B cell (primary cell): ENCODE results near the gene SCG2. TPM values are rescaled to one million over a fixed set of nuclear protein-coding genes. Genes with fewer than 3 reads are reported as not detected.

Experiments used
- ATAC-seq: fragments of 200-7000 bp; cut with Tn5 transposase; one replicate; pipeline ENCODE4 v1.10.0; 2021; ENCODE audit warnings: low read depth, mild to moderate bottlenecking, moderate number of reproducible peaks, moderate library complexity
- CTCF ChIA-PET: fragments of 350-600 bp; sonication (Branson Sonifier 250); formaldehyde crosslinking; loops from one replicate; lab custom pipeline; 2021; ENCODE audit warnings: antibody characterized with exemption, inconsistent platforms; lab: Charles Lee
- POLR2A ChIA-PET: fragments of 350-600 bp; sonication (Branson Sonifier 250); formaldehyde crosslinking; loops from one replicate; lab custom pipeline; 2021; ENCODE audit warnings: antibody characterized with exemption; lab: Charles Lee
- DNase-seq: peaks from one replicate; pipeline ENCODE4 v3.0.0; 2013
- H2AFZ ChIP-seq: 2 replicates; pipeline ENCODE4 v1.6.1; 2012; ENCODE audit warnings: mild to moderate bottlenecking, low read depth, low read length; ENCODE audit not compliant: insufficient read depth, poor library complexity, severe bottlenecking
- H3K27ac ChIP-seq, 2 donors: 1 replicate in 1 of 2; 2 replicates in 1 of 2; pipeline ENCODE4 v1.5.1; 2012 to 2013; ENCODE audit warnings: low read length in 2 of 2, mild to moderate bottlenecking in 2 of 2, moderate library complexity in 1 of 2
- H3K27me3 ChIP-seq, 4 experiments: fragments of 200-600 bp in 1 of 4; sonication (generic) in 1 of 4; replicated peaks in 1 of 4; 1 replicate in 2 of 4; 2 replicates in 2 of 4; pipeline versions ENCODE4 v1.6.1 to v1.7.0; 2013 to 2016; ENCODE audit warnings: low read length in 3 of 4, mild to moderate bottlenecking in 2 of 4, mixed read lengths in 1 of 4, moderate library complexity in 1 of 4; ENCODE audit not compliant: insufficient read depth in 4 of 4, control insufficient read depth in 3 of 4; ENCODE audit errors: control extremely low read depth in 1 of 4
- H3K36me3 ChIP-seq, 2 experiments: replicated peaks in 1 of 2; 1 replicate in 1 of 2; 2 replicates in 1 of 2; pipeline versions ENCODE4 v1.6.1 to v1.7.1; 2013; ENCODE audit warnings: low read length in 1 of 2; ENCODE audit not compliant: insufficient read depth in 2 of 2, control insufficient read depth in 1 of 2; ENCODE audit errors: control extremely low read depth in 1 of 2, extremely low read depth in 1 of 2
- H3K4me1 ChIP-seq, 2 donors: fragments of 200-600 bp in 1 of 2; sonication (generic) in 1 of 2; 1 replicate in 1 of 2; 2 replicates in 1 of 2; pipeline versions ENCODE4 v1.5.1 to v1.6.1; 2013 to 2017; ENCODE audit warnings: low read length in 2 of 2; ENCODE audit not compliant: control insufficient read depth in 2 of 2, insufficient read depth in 2 of 2
- H3K4me2 ChIP-seq: replicated peaks from 2 replicates; pipeline ENCODE3; 2012; ENCODE audit warnings: mild to moderate bottlenecking, low read depth, low read length; ENCODE audit not compliant: poor library complexity, severe bottlenecking
- H3K4me3 ChIP-seq, 5 experiments: fragments of 200-600 bp in 1 of 5; sonication (generic) in 1 of 5; 1 replicate in 3 of 5; 2 replicates in 2 of 5; pipeline versions ENCODE4 v1.5.1 to v1.7.0; 2011 to 2016; ENCODE audit warnings: low read length in 4 of 5, mild to moderate bottlenecking in 4 of 5, low read depth in 2 of 5, control low read depth in 1 of 5, moderate library complexity in 1 of 5; ENCODE audit not compliant: insufficient read depth in 1 of 5; ENCODE audit errors: control extremely low read depth in 1 of 5, extremely low read depth in 1 of 5
- H3K79me2 ChIP-seq: fragments of 200-600 bp; sonication (generic); one replicate; pipeline ENCODE4 v1.6.0; 2016; ENCODE audit warnings: low read length; ENCODE audit not compliant: control insufficient read depth, insufficient read depth
- H3K9ac ChIP-seq: fragments of 200-600 bp; sonication (generic); 2 replicates; pipeline ENCODE4 v1.6.1; 2017; ENCODE audit warnings: mild to moderate bottlenecking, low read length, moderate library complexity
- H3K9me3 ChIP-seq, 3 donors: one replicate each; pipeline versions ENCODE4 v1.6.1 to v1.7.1; 2013; ENCODE audit warnings: low read length in 2 of 3; ENCODE audit not compliant: control insufficient read depth in 2 of 3, insufficient read depth in 1 of 3; ENCODE audit errors: control extremely low read depth in 1 of 3
- H4K20me1 ChIP-seq: 2 replicates; pipeline ENCODE4 v1.6.0; 2012; ENCODE audit warnings: mild to moderate bottlenecking, low read length; ENCODE audit not compliant: insufficient read depth, control insufficient read depth, poor library complexity, severe bottlenecking
- H3K27ac Mint-ChIP-seq: one replicate; pipeline ENCODE4 v1.8.0; 2021; ENCODE audit warnings: mixed read lengths
- H3K27me3 Mint-ChIP-seq: one replicate; pipeline ENCODE4 v1.8.0; 2021; ENCODE audit warnings: mixed read lengths
- H3K4me1 Mint-ChIP-seq: one replicate; pipeline ENCODE4 v1.8.0; 2021; ENCODE audit warnings: mixed read lengths
- H3K4me3 Mint-ChIP-seq: one replicate; pipeline ENCODE4 v1.8.0; 2021; ENCODE audit warnings: mixed read lengths
- H3K9me3 Mint-ChIP-seq: one replicate; pipeline ENCODE4 v1.8.0; 2022; ENCODE audit warnings: mixed read lengths; ENCODE audit not compliant: insufficient read depth
- CTCF ChIP-seq: fragments of 200-600 bp; IDR thresholded peaks from one replicate; pipeline ENCODE4 v1.8.0; 2022; ENCODE audit warnings: antibody characterized with exemption, mild to moderate bottlenecking
- EZH2 ChIP-seq: IDR thresholded peaks from 2 replicates; pipeline ENCODE4 v1.6.1; 2012; ENCODE audit warnings: borderline replicate concordance, low read depth, mild to moderate bottlenecking, moderate library complexity, low read length; ENCODE audit not compliant: insufficient read depth, poor library complexity, severe bottlenecking
- whole genome bisulfite sequencing: methylation state at CpG from one replicate; pipeline ENCODE4 v1.1.5; 2013; ENCODE audit warnings: missing lambda C conversion rate; ENCODE audit not compliant: insufficient coverage; 5-methylcytosine and 5-hydroxymethylcytosine counted together
- intact Hi-C: fragments of 100-400 bp; cut with micrococcal nuclease; formaldehyde crosslinking; loops from one replicate; pipeline ENCODE4 v1.10.0; 2022
- polyA plus RNA-seq: library from polyadenylated mRNA; depleted of rRNA; stranded (reverse); fragments of >200 nt; gene quantifications from 2 replicates; pipeline ENCODE4 v1.2.3, GENCODE V29; 2012
- total RNA-seq, 2 donors: library from RNA; stranded (reverse); fragments of 120-200 nt in 1 of 2; gene quantifications; 1 replicate in 1 of 2; 2 replicates in 1 of 2; pipeline versions ENCODE4 v1.2.3 to v1.2.4, GENCODE V29; 2013 to 2022

The SCG2 gene
- total and polyA plus RNA-seq, 2 donors (not counting 1 experiment from before 2014, with no cell fraction given): 0.12 to 0.44 TPM

GRCh38 chr2:223589901-223590300, 12.3 kb downstream of the SCG2 start:
- Mint-ChIP-seq H3K27me3 (no peaks in the 10 kb centered on the region), H3K4me3 (no peak overlapping the region), H3K9me3 (no peaks in the 10 kb centered on the region), H3K4me1 (no peaks in the 10 kb centered on the region), H3K27ac (no peak overlapping the region)
- no peaks in the 10 kb centered on the region for H3K9me3 ChIP-seq
- CTCF ChIA-PET: no interaction called here
- no peak overlapping the region for H3K4me2 ChIP-seq
- H3K27me3 ChIP-seq: no peaks in the 10 kb centered on the region
- intact Hi-C loops: no loop called here
- no peak overlapping the region for H3K9ac ChIP-seq
- H3K4me3 ChIP-seq: no peak overlapping the region
- POLR2A ChIA-PET: no interaction called here
- no peaks in the 10 kb centered on the region for H3K36me3 ChIP-seq
- WGBS: 92% methylated on average over 2 of the region's 2 CpGs
- DNase-seq: no peak
- no peaks in the 10 kb centered on the region for H3K4me1 ChIP-seq
- H2AFZ ChIP-seq: no peak overlapping the region
- H4K20me1 ChIP-seq: no peaks in the 10 kb centered on the region
- ATAC-seq: no peak
- H3K27ac ChIP-seq: no peak overlapping the region
- H3K79me2 ChIP-seq: no peaks in the 10 kb centered on the region
- TF ChIP-seq CTCF: no peak
- no peak for TF ChIP-seq EZH2

GRCh38 chr2:223588251-223588650, 13.9 kb downstream of the SCG2 start:
- no CpG with 5 or more reads among the region's 3 CpGs for WGBS
- H3K27me3 ChIP-seq: no peaks in the 10 kb centered on the region

More at GRCh38 chr2:223588251-223588650, 13.9 kb downstream of the SCG2 start:
- H2AFZ ChIP-seq: no peak overlapping the region
- no peaks in the 10 kb centered on the region for H3K36me3 ChIP-seq
- H3K27ac Mint-ChIP-seq: no peak overlapping the region
- no peak overlapping the region for H3K9ac ChIP-seq
- TF ChIP-seq EZH2: no peak
- TF ChIP-seq CTCF: no peak
- no peak for ATAC-seq
- no peaks in the 10 kb centered on the region for H3K79me2 ChIP-seq
- no peaks in the 10 kb centered on the region for H3K9me3 ChIP-seq
- no peaks in the 10 kb centered on the region for H3K4me1 Mint-ChIP-seq
- ChIA-PET POLR2A (no interaction called here), CTCF (no interaction called here)
- H3K4me3 ChIP-seq: no peak overlapping the region
- intact Hi-C loops: no loop called here
- H3K4me3 Mint-ChIP-seq: no peak overlapping the region
- H3K27me3 Mint-ChIP-seq: peaks cover 3% of the 10 kb centered on the region
- DNase-seq: no peak
- H4K20me1 ChIP-seq: no peaks in the 10 kb centered on the region
- no peaks in the 10 kb centered on the region for H3K9me3 Mint-ChIP-seq
- no peak overlapping the region for H3K4me2 ChIP-seq
- no peaks in the 10 kb centered on the region for H3K4me1 ChIP-seq
- no peak overlapping the region for H3K27ac ChIP-seq
